Keratinocyte (primary cell): ENCODE data around the gene PKHD1. TPM values are rescaled to one million over a fixed set of nuclear protein-coding genes. Genes with fewer than 3 reads are reported as not detected.

Source experiments
- DNase-seq: peaks from one replicate; pipeline ENCODE4 v3.0.0-alpha.2; 2011; ENCODE audit warnings: low read depth, missing footprints, low spot score
- FAIRE-seq: peaks from 2 replicates; lab custom pipeline; 2011; peaks lifted over from hg19 to GRCh38; lab: Jason Lieb, UNC
- H2AFZ ChIP-seq: 2 replicates; pipeline ENCODE4 v1.6.0; 2012; ENCODE audit warnings: low read length, control low read depth, inconsistent platforms; ENCODE audit not compliant: control insufficient read depth
- H3K27ac ChIP-seq: 2 replicates; pipeline ENCODE4 v1.5.1; 2011; ENCODE audit warnings: low read length; ENCODE audit not compliant: control insufficient read depth, insufficient read depth
- H3K27me3 ChIP-seq: 3 replicates; pipeline ENCODE4 v1.6.0; 2011; ENCODE audit warnings: low read length; ENCODE audit not compliant: control insufficient read depth, insufficient read depth; ENCODE audit errors: extremely low read depth
- H3K36me3 ChIP-seq, 2 experiments: 2 replicates in 1 of 2; 3 replicates in 1 of 2; pipeline ENCODE4 v1.5.1; 2011; ENCODE audit warnings: low read length in 2 of 2, mild to moderate bottlenecking in 1 of 2; ENCODE audit not compliant: control insufficient read depth in 2 of 2, insufficient read depth in 2 of 2; ENCODE audit errors: extremely low read depth in 1 of 2
- H3K4me1 ChIP-seq: 3 replicates; pipeline ENCODE4 v1.5.1; 2011; ENCODE audit warnings: low read length; ENCODE audit not compliant: control insufficient read depth, insufficient read depth; ENCODE audit errors: extremely low read depth
- H3K4me2 ChIP-seq: 3 replicates; pipeline ENCODE4 v1.6.0; 2011; ENCODE audit warnings: low read depth, low read length; ENCODE audit not compliant: control insufficient read depth, insufficient read depth; ENCODE audit errors: extremely low read depth
- H3K4me3 ChIP-seq, 3 experiments: fragments of 200-600 bp in 1 of 3; sonication (generic) in 1 of 3; 2 replicates in 2 of 3; 3 replicates in 1 of 3; pipeline ENCODE4 v1.5.1; 2011 to 2016; ENCODE audit warnings: low read length in 3 of 3, mild to moderate bottlenecking in 3 of 3, control low read depth in 2 of 3, inconsistent platforms in 1 of 3, low read depth in 1 of 3, mixed read lengths in 1 of 3, mixed run types in 1 of 3, moderate library complexity in 1 of 3; ENCODE audit not compliant: control insufficient read depth in 2 of 3, insufficient read depth in 2 of 3; ENCODE audit errors: extremely low read depth in 1 of 3
- H3K79me2 ChIP-seq: 2 replicates; pipeline ENCODE4 v1.6.0; 2012; ENCODE audit warnings: low read length; ENCODE audit not compliant: control insufficient read depth, insufficient read depth
- H3K9ac ChIP-seq: 3 replicates; pipeline ENCODE4 v1.6.0; 2011; ENCODE audit warnings: low read length; ENCODE audit not compliant: control insufficient read depth, insufficient read depth; ENCODE audit errors: extremely low read depth
- H3K9me1 ChIP-seq: 3 replicates; pipeline ENCODE4 v1.6.0; 2011; ENCODE audit warnings: low read length; ENCODE audit not compliant: control insufficient read depth, insufficient read depth; ENCODE audit errors: extremely low read depth
- H3K9me3 ChIP-seq: 2 replicates; pipeline ENCODE4 v1.5.1; 2012; ENCODE audit warnings: low read depth, low read length; ENCODE audit not compliant: control insufficient read depth
- H4K20me1 ChIP-seq: 3 replicates; pipeline ENCODE4 v1.6.0; 2011; ENCODE audit warnings: low read length; ENCODE audit not compliant: control insufficient read depth, insufficient read depth; ENCODE audit errors: extremely low read depth
- EZH2 ChIP-seq: IDR thresholded peaks from one replicate; pipeline ENCODE4 v1.6.1; 2012; ENCODE audit warnings: inconsistent platforms, mild to moderate bottlenecking, low read length, moderate library complexity
- dilution Hi-C: fragments of 300-500 bp; cut with MboI; formaldehyde crosslinking; loops from one replicate; pipeline ENCODE4 v1.7.0; 2020; ENCODE audit warnings: low sequenced_read_pairs; ENCODE audit not compliant: extremely low pct_ligation_motif_present
- polyA plus RNA-seq, 5 experiments: library from polyadenylated mRNA; depleted of rRNA in 3 of 5; stranded (reverse) in 3 of 5; stranded (forward) in 1 of 5; unstranded in 1 of 5; fragments of >200 nt; gene quantifications; 1 replicate in 1 of 5; 2 replicates in 3 of 5; 3 replicates in 1 of 5; pipeline versions ENCODE4 v1.2.1 to v1.2.3, GENCODE V29; 2011 to 2012; ENCODE audit warnings: missing spikeins in 2 of 5, low read depth in 1 of 5, low replicate concordance in 1 of 5
- TF ChIP-seq, protein P1 (sequence below), 3 experiments: IDR thresholded peaks in 1 of 3; conservative IDR thresholded peaks in 1 of 3; optimal IDR thresholded peaks in 1 of 3; 2 replicates in 2 of 3; 3 replicates in 1 of 3; pipeline versions ENCODE3 to v1.5.1; 2011; ENCODE audit warnings: low read length in 3 of 3, mild to moderate bottlenecking in 3 of 3, moderate library complexity in 2 of 3, control low read depth in 1 of 3, inconsistent platforms in 1 of 3; ENCODE audit not compliant: insufficient read depth in 2 of 3; ENCODE audit errors: extremely low read depth in 1 of 3

Gene PKHD1
- polyA plus RNA-seq, 1 donor (not counting 4 experiments of a cell fraction or from before 2014, with no cell fraction given): under 0.01 TPM

DNA sequence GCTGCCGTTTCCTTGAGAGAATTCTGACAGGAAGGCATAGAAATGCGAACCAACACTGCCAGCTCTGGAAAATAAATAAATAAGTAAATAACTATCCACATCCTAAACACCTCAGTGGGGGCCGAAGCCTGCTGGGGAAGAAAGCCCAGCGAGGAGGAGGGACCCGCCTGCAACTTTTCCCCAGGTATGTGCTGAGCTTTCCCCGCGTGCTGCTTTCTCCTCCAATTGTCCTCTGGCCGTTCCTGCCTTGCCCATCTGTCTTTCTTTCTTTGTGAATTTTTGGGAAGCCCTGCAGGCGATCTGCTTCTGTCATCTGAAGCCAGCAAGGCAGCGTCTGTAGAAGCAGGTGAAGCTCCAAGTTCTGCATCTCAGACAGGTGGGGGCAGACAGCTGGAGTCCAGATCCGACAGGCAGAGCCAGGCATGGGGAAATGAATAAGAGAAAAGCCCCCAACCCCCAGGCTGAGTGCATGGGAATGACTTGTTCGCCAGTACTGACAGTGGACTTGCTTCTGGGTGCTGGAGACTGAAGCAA, 49.6 kb upstream of the PKHD1 start:
- dilution Hi-C loops: no loop called here
- no peak overlapping the region for H3K4me3 ChIP-seq
- no peak overlapping the region for H3K9ac ChIP-seq
- H2AFZ ChIP-seq: no peak overlapping the region
- no peak overlapping the region for H3K4me2 ChIP-seq
- H3K4me1 ChIP-seq: no peaks in the 10 kb centered on the region
- H3K9me1 ChIP-seq: no peaks in the 10 kb centered on the region
- H3K9me3 ChIP-seq: no peaks in the 10 kb centered on the region
- TF ChIP-seq EZH2: no peak
- TF ChIP-seq, protein P1, sequence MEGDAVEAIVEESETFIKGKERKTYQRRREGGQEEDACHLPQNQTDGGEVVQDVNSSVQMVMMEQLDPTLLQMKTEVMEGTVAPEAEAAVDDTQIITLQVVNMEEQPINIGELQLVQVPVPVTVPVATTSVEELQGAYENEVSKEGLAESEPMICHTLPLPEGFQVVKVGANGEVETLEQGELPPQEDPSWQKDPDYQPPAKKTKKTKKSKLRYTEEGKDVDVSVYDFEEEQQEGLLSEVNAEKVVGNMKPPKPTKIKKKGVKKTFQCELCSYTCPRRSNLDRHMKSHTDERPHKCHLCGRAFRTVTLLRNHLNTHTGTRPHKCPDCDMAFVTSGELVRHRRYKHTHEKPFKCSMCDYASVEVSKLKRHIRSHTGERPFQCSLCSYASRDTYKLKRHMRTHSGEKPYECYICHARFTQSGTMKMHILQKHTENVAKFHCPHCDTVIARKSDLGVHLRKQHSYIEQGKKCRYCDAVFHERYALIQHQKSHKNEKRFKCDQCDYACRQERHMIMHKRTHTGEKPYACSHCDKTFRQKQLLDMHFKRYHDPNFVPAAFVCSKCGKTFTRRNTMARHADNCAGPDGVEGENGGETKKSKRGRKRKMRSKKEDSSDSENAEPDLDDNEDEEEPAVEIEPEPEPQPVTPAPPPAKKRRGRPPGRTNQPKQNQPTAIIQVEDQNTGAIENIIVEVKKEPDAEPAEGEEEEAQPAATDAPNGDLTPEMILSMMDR (optimal IDR thresholded peaks at IDR 0.05 in 1 of 3, IDR thresholded peaks at IDR 0.05 in 1 of 3, conservative IDR thresholded peaks at IDR 0.05 in 1 of 3; ENCODE audit: extremely low read depth in 1 of 3, insufficient read depth in 2 of 3, low read length in 3 of 3): no peak
- FAIRE-seq (no peak), DNase-seq (no peak)
- no peaks in the 10 kb centered on the region for H3K36me3 ChIP-seq
- no peaks in the 10 kb centered on the region for H3K79me2 ChIP-seq
- H4K20me1 ChIP-seq: no peaks in the 10 kb centered on the region
- H3K27me3 ChIP-seq: peaks cover 27% of the 10 kb centered on the region
- H3K27ac ChIP-seq: no peak overlapping the region

DNA sequence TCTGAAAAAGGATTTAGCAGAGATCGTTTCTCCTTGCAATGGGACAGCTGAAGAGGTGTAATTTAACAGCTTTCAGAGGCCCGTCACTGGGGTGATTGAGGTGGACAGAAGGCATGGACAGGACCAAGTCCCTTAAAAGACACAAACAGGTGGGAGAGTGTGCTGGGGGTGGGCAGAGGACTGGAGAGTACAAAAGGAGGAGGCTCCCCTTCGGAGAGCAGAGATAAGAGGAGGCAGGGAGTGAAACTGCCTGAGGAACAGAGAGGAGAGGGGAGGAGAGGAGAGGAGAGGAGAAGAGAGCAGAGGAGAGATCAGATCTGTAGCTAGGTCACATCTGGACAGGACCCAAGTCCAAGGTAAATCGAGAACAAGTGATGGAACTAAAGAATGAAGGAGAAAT, 48.6 kb upstream of the PKHD1 start:
- no peaks in the 10 kb centered on the region for H3K36me3 ChIP-seq
- H3K9ac ChIP-seq: no peak overlapping the region
- H3K79me2 ChIP-seq: no peaks in the 10 kb centered on the region
- no peak overlapping the region for H3K4me3 ChIP-seq
- dilution Hi-C loops: no loop called here
- H3K27me3 ChIP-seq: peaks cover 27% of the 10 kb centered on the region
- H3K9me1 ChIP-seq: no peaks in the 10 kb centered on the region
- FAIRE-seq (no peak), DNase-seq (no peak)
- H3K27ac ChIP-seq: no peak overlapping the region
- no peak for TF ChIP-seq EZH2
- TF ChIP-seq, protein P1 (optimal IDR thresholded peaks at IDR 0.05 in 1 of 3, IDR thresholded peaks at IDR 0.05 in 1 of 3, conservative IDR thresholded peaks at IDR 0.05 in 1 of 3; ENCODE audit: extremely low read depth in 1 of 3, insufficient read depth in 2 of 3, low read length in 3 of 3): no peak
- no peak overlapping the region for H2AFZ ChIP-seq
- no peaks in the 10 kb centered on the region for H4K20me1 ChIP-seq
- H3K4me1 ChIP-seq: no peaks in the 10 kb centered on the region
- H3K9me3 ChIP-seq: no peaks in the 10 kb centered on the region
- no peak overlapping the region for H3K4me2 ChIP-seq
